H9 (cell line): Measurements from ENCODE around the gene FLOT2. TPM values are rescaled to one million over a fixed set of nuclear protein-coding genes. Genes with fewer than 3 reads are reported as not detected.

ENCODE experiments used
- DNase-seq: peaks from one replicate; pipeline ENCODE4 v3.0.0-alpha.2; 2017
- H2AFZ ChIP-seq: one replicate; pipeline ENCODE4 v1.6.1; 2013; ENCODE audit warnings: mild to moderate bottlenecking, low read length, control low read depth, moderate library complexity
- H2AK5ac ChIP-seq: 2 replicates; pipeline ENCODE4 v1.6.1; 2013; ENCODE audit warnings: low read length, control low read depth, mixed read lengths; ENCODE audit not compliant: insufficient read length
- H2BK120ac ChIP-seq: one replicate; pipeline ENCODE4 v1.6.1; 2013; ENCODE audit warnings: low read depth, mild to moderate bottlenecking, low read length, control low read depth, inconsistent platforms; ENCODE audit not compliant: poor library complexity, severe bottlenecking
- H2BK12ac ChIP-seq: 2 replicates; pipeline ENCODE4 v1.6.1; 2013; ENCODE audit warnings: low read length, control low read depth, mixed read lengths, low read depth; ENCODE audit not compliant: insufficient read length
- H2BK15ac ChIP-seq: 2 replicates; pipeline ENCODE4 v1.6.1; 2013; ENCODE audit warnings: low read depth, low read length, control low read depth
- H2BK20ac ChIP-seq: one replicate; pipeline ENCODE4 v1.6.1; 2013; ENCODE audit warnings: low read depth, mild to moderate bottlenecking, low read length, control low read depth, inconsistent platforms; ENCODE audit not compliant: poor library complexity, severe bottlenecking
- H2BK5ac ChIP-seq: 2 replicates; pipeline ENCODE4 v1.6.1; 2013; ENCODE audit warnings: low read length, control low read depth, mixed read lengths; ENCODE audit not compliant: insufficient read length
- H3K14ac ChIP-seq: 2 replicates; pipeline ENCODE4 v1.6.1; 2013; ENCODE audit warnings: low read length, control low read depth; ENCODE audit not compliant: insufficient read depth
- H3K18ac ChIP-seq: 2 replicates; pipeline ENCODE4 v1.6.1; 2013; ENCODE audit warnings: low read depth, mild to moderate bottlenecking, mixed read lengths, low read length, control low read depth; ENCODE audit not compliant: insufficient read length
- H3K23ac ChIP-seq: 2 replicates; pipeline ENCODE4 v1.6.1; 2013; ENCODE audit warnings: low read length, control low read depth, mixed read lengths, low read depth; ENCODE audit not compliant: insufficient read length
- H3K23me2 ChIP-seq: 2 replicates; pipeline ENCODE4 v1.6.1; 2013; ENCODE audit warnings: low read depth, mild to moderate bottlenecking, mixed read lengths, low read length, control low read depth; ENCODE audit not compliant: insufficient read length, poor library complexity, severe bottlenecking
- H3K27ac ChIP-seq: 2 replicates; pipeline ENCODE4 v1.5.1; 2013; ENCODE audit warnings: low read length, control low read depth, mixed read lengths, low read depth; ENCODE audit not compliant: insufficient read length
- H3K27me3 ChIP-seq: 2 replicates; pipeline ENCODE4 v1.6.1; 2013; ENCODE audit warnings: low read length, control low read depth, inconsistent platforms; ENCODE audit not compliant: insufficient read depth
- H3K4ac ChIP-seq: 2 replicates; pipeline ENCODE4 v1.6.1; 2013; ENCODE audit warnings: low read depth, mild to moderate bottlenecking, control low read depth, inconsistent platforms, low read length, moderate library complexity
- H3K4me1 ChIP-seq: 2 replicates; pipeline ENCODE4 v1.6.1; 2013; ENCODE audit warnings: low read length, control low read depth, inconsistent platforms; ENCODE audit not compliant: insufficient read depth
- H3K4me2 ChIP-seq: 2 replicates; pipeline ENCODE4 v1.6.1; 2013; ENCODE audit warnings: low read length, control low read depth, mixed read lengths; ENCODE audit not compliant: insufficient read length, insufficient read depth
- H3K56ac ChIP-seq: 2 replicates; pipeline ENCODE4 v1.6.1; 2013; ENCODE audit warnings: low read depth, mild to moderate bottlenecking, mixed read lengths, low read length, control low read depth; ENCODE audit not compliant: insufficient read length
- H3K79me1 ChIP-seq: 2 replicates; pipeline ENCODE4 v1.6.1; 2013; ENCODE audit warnings: low read depth, mild to moderate bottlenecking, moderate library complexity, low read length, control low read depth, inconsistent platforms; ENCODE audit not compliant: insufficient read depth, poor library complexity, severe bottlenecking
- H3K79me2 ChIP-seq: 2 replicates; pipeline ENCODE4 v1.6.1; 2013; ENCODE audit warnings: low read length, control low read depth, inconsistent platforms; ENCODE audit not compliant: insufficient read depth
- H3K9ac ChIP-seq: 2 replicates; pipeline ENCODE4 v1.6.1; 2013; ENCODE audit warnings: low read length, control low read depth, mixed read lengths; ENCODE audit not compliant: insufficient read length; ENCODE audit errors: extremely low read depth
- H3K9me3 ChIP-seq: one replicate; pipeline ENCODE4 v1.6.1; 2013; ENCODE audit warnings: low read depth, low read length, inconsistent platforms; ENCODE audit not compliant: control insufficient read depth
- H3T11ph ChIP-seq: one replicate; pipeline ENCODE4 v1.6.1; 2013; ENCODE audit warnings: mild to moderate bottlenecking, low read length, control low read depth, inconsistent platforms
- H4K20me1 ChIP-seq: one replicate; pipeline ENCODE4 v1.6.1; 2013; ENCODE audit not compliant: control insufficient read depth, insufficient read length, insufficient read depth
- H4K5ac ChIP-seq: 2 replicates; pipeline ENCODE4 v1.6.1; 2013; ENCODE audit warnings: low read depth, mild to moderate bottlenecking, mixed read lengths, low read length, control low read depth; ENCODE audit not compliant: insufficient read length
- H4K8ac ChIP-seq: replicated peaks from 2 replicates; pipeline ENCODE4 v1.6.1; 2013; ENCODE audit warnings: low read length, control low read depth, mixed read lengths, low read depth; ENCODE audit not compliant: insufficient read length
- H4K91ac ChIP-seq: 2 replicates; pipeline ENCODE4 v1.6.1; 2013; ENCODE audit warnings: low read depth, mild to moderate bottlenecking, moderate library complexity, mixed read lengths, low read length, control low read depth; ENCODE audit not compliant: insufficient read length
- H3K27ac Mint-ChIP-seq, 3 experiments: 2 replicates in 2 of 3; 3 replicates in 1 of 3; pipeline ENCODE4 v1.8.0; 2020 to 2021; ENCODE audit warnings: mixed read lengths in 3 of 3, mild to moderate bottlenecking in 1 of 3, moderate library complexity in 1 of 3
- H3K27me3 Mint-ChIP-seq: 2 replicates; pipeline ENCODE4 v1.8.0; 2021; ENCODE audit warnings: low read depth, mild to moderate bottlenecking, moderate library complexity, mixed read lengths
- H3K36me3 Mint-ChIP-seq, 3 experiments: 2 replicates in 2 of 3; 3 replicates in 1 of 3; pipeline ENCODE4 v1.8.0; 2020 to 2021; ENCODE audit warnings: low read depth in 3 of 3, mixed read lengths in 3 of 3; ENCODE audit not compliant: insufficient read depth in 1 of 3
- H3K4me1 Mint-ChIP-seq, 2 experiments: 2 replicates each; pipeline ENCODE4 v1.8.0; 2020; ENCODE audit warnings: mixed read lengths in 2 of 2
- H3K4me3 Mint-ChIP-seq, 2 experiments: 2 replicates in 1 of 2; 3 replicates in 1 of 2; pipeline ENCODE4 v1.8.0; 2020 to 2021; ENCODE audit warnings: mild to moderate bottlenecking in 2 of 2, mixed read lengths in 2 of 2, moderate library complexity in 1 of 2
- H3K9me3 Mint-ChIP-seq, 2 experiments: 2 replicates in 1 of 2; 3 replicates in 1 of 2; pipeline ENCODE4 v1.8.0; 2020; ENCODE audit warnings: mild to moderate bottlenecking in 2 of 2, mixed read lengths in 2 of 2, moderate library complexity in 1 of 2
- WGBS: extraction: QIAGEN DNeasy Blood & Tissue Kit; methylation state at CpG from one replicate; pipeline ENCODE4 v1.1.7; 2013; ENCODE audit warnings: missing lambda C conversion rate, low lambda C conversion rate, mixed read lengths; ENCODE audit not compliant: insufficient read length; ENCODE audit errors: extremely low coverage; 5-methylcytosine and 5-hydroxymethylcytosine counted together
- total RNA-seq: library from RNA; stranded (reverse); gene quantifications from 2 replicates; pipeline ENCODE4 v1.2.1, GENCODE V29; 2021
- TF ChIP-seq, protein P1 (sequence below): fragments of 200-600 bp; sonication (generic); conservative IDR thresholded peaks from 3 replicates; pipeline ENCODE4 v1.8.0; 2021; ENCODE audit warnings: antibody characterized with exemption, mild to moderate bottlenecking

The FLOT2 gene
- total RNA-seq, 1 experiment from 2014 or later: 173 TPM

DNA sequence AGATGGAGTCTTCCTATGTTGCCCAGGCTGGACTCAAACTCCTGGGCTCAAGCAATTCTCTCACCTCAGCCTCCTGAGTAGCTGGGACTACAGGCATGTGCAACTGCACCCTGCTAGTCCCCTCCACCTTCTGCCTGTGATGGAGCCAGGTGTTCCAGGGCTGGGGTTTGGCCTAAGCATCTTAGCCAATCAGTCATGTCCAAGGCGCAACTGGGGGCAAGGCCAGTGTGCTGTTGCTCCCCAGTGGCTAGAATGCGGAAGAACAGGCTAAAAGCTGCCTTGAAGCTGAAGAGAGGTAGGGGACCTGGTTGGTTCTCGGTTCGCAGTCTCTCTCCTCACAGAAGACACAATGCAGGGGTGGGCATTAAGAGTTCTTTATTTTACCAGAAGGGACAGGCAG is 18.6 kb downstream of the FLOT2 start:
- no CpG with 5 or more reads among the region's 4 CpGs for WGBS
- Histone ChIP-seq H3K23ac (no peak overlapping the region), H3K4me2 (no peak overlapping the region), H2BK5ac (no peak overlapping the region), H4K91ac (no peak overlapping the region), H3K9me3 (no peaks in the 10 kb centered on the region), H2BK120ac (no peak overlapping the region), H3T11ph (no peak overlapping the region), H3K79me1 (no peaks in the 10 kb centered on the region), H4K5ac (no peak overlapping the region), H2BK15ac (no peak overlapping the region), H4K8ac (no peak overlapping the region), H4K20me1 (no peaks in the 10 kb centered on the region), H3K79me2 (no peaks in the 10 kb centered on the region), H3K14ac (no peak overlapping the region), H2AK5ac (no peak overlapping the region), H3K27me3 (no peaks in the 10 kb centered on the region), H2BK12ac (no peak overlapping the region), H3K4ac (no peak overlapping the region), H2BK20ac (no peak overlapping the region), H3K23me2 (no peaks in the 10 kb centered on the region), H3K27ac (no peak overlapping the region), H3K18ac (no peak overlapping the region), H3K4me1 (no peaks in the 10 kb centered on the region), H2AFZ (no peak overlapping the region), H3K56ac (no peak overlapping the region), H3K9ac (no peak overlapping the region)
- Mint-ChIP-seq H3K9me3 (peaks cover 4 to 6% of the 10 kb centered on the region in 2 experiments; a peak in 3 of 5 replicates), H3K27ac (peak overlapping the region in 2 of 3 experiments; percentile 76 to 79; a peak in 3 of 7 replicates), H3K4me1 (peaks cover 3 to 5% of the 10 kb centered on the region in 2 experiments), H3K27me3 (no peaks in the 10 kb centered on the region), H3K36me3 (peaks cover 25 to 56% (median 52%) of the 10 kb centered on the region in 3 experiments; a peak in 6 of 7 replicates), H3K4me3 (0 out of 5 replicates have a peak overlapping the region, but pooled peaks of 1 of the 2 experiments have one; percentile 9)
- TF ChIP-seq, protein P1, sequence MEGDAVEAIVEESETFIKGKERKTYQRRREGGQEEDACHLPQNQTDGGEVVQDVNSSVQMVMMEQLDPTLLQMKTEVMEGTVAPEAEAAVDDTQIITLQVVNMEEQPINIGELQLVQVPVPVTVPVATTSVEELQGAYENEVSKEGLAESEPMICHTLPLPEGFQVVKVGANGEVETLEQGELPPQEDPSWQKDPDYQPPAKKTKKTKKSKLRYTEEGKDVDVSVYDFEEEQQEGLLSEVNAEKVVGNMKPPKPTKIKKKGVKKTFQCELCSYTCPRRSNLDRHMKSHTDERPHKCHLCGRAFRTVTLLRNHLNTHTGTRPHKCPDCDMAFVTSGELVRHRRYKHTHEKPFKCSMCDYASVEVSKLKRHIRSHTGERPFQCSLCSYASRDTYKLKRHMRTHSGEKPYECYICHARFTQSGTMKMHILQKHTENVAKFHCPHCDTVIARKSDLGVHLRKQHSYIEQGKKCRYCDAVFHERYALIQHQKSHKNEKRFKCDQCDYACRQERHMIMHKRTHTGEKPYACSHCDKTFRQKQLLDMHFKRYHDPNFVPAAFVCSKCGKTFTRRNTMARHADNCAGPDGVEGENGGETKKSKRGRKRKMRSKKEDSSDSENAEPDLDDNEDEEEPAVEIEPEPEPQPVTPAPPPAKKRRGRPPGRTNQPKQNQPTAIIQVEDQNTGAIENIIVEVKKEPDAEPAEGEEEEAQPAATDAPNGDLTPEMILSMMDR: peak; percentile 79
- DNase-seq: peak; percentile 94
